Panc1 (cell line): ENCODE data around the gene MYH3.

Experiments
- CTCF ChIP-seq: fragments of 450-650 bp; IDR thresholded peaks from 2 replicates; pipeline ENCODE4 v1.5.1; 2017; ENCODE audit warnings: mild to moderate bottlenecking
- POLR2AphosphoS5 ChIP-seq: IDR thresholded peaks from 2 replicates; pipeline ENCODE4 v1.6.1; 2012; ENCODE audit warnings: mild to moderate bottlenecking, low read depth, low read length, moderate library complexity
- SIN3A ChIP-seq: IDR thresholded peaks from 2 replicates; pipeline ENCODE4 v1.6.1; 2012; ENCODE audit warnings: low read depth, mild to moderate bottlenecking, low read length, moderate library complexity, borderline replicate concordance; ENCODE audit not compliant: insufficient read depth
- TCF7L2 ChIP-seq: IDR thresholded peaks from 2 replicates; pipeline ENCODE4 v1.6.1; 2011; ENCODE audit warnings: mild to moderate bottlenecking, low read depth, low read length, inconsistent platforms
- TF ChIP-seq, protein P1 (sequence below), 2 experiments: IDR thresholded peaks; 2 replicates each; pipeline ENCODE4 v1.6.1; 2011 to 2012; ENCODE audit warnings: low read depth in 2 of 2, control low read depth in 1 of 2, low read length in 1 of 2, mild to moderate bottlenecking in 1 of 2, moderate library complexity in 1 of 2; ENCODE audit not compliant: insufficient read depth in 1 of 2

DNA sequence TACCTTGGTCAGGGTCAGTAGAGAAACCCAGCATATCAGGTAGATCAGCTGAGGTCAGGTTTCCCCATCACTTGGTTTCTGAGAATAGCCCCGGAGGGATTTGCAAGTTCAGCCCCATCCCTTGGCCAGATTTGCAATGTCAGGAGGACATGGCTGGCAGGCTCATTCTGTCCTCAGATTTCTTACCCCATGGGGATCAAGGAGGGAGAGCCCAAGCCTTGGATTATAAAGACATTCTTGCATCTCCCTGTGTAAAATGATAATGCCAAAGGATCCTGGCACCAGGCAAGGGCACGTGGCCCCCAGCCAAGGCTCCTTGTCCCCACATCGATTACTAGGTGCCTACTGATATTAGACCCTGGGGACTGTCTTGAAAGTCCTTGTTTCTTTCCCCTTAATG lies 53.2 kb downstream of the MYH3 start:
- TF ChIP-seq SIN3A (no peak), CTCF (no peak), POLR2AphosphoS5 (no peak), TCF7L2 (no peak)
- TF ChIP-seq, protein P1, sequence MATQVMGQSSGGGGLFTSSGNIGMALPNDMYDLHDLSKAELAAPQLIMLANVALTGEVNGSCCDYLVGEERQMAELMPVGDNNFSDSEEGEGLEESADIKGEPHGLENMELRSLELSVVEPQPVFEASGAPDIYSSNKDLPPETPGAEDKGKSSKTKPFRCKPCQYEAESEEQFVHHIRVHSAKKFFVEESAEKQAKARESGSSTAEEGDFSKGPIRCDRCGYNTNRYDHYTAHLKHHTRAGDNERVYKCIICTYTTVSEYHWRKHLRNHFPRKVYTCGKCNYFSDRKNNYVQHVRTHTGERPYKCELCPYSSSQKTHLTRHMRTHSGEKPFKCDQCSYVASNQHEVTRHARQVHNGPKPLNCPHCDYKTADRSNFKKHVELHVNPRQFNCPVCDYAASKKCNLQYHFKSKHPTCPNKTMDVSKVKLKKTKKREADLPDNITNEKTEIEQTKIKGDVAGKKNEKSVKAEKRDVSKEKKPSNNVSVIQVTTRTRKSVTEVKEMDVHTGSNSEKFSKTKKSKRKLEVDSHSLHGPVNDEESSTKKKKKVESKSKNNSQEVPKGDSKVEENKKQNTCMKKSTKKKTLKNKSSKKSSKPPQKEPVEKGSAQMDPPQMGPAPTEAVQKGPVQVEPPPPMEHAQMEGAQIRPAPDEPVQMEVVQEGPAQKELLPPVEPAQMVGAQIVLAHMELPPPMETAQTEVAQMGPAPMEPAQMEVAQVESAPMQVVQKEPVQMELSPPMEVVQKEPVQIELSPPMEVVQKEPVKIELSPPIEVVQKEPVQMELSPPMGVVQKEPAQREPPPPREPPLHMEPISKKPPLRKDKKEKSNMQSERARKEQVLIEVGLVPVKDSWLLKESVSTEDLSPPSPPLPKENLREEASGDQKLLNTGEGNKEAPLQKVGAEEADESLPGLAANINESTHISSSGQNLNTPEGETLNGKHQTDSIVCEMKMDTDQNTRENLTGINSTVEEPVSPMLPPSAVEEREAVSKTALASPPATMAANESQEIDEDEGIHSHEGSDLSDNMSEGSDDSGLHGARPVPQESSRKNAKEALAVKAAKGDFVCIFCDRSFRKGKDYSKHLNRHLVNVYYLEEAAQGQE (IDR thresholded peaks at IDR 0.05; ENCODE audit: insufficient read depth in 1 of 2, low read depth in 2 of 2, low read length in 1 of 2), result no peak
